Stimulated activated effector memory CD8-positive, alpha-beta T cell treated with anti-CD3 and anti-CD28 coated beads, Interleukin-12 subunit alpha, Interleukin-12 subunit beta, amount 100 ng/mL, for 72 hours (primary cell): Measurements from ENCODE around the gene PRND.

Source experiments
- ATAC-seq: fragments of 150-1000 bp; cut with Tn5 transposase; 2 replicates; pipeline ENCODE4 v1.10.0; 2021
- DNase-seq, 2 donors: peaks; one replicate each; pipeline ENCODE4 v3.0.0; 2021 to 2022; ENCODE audit warnings: low spot score in 2 of 2
- H3K27ac Mint-ChIP-seq: one replicate; pipeline ENCODE4 v1.8.0; 2022; ENCODE audit warnings: mild to moderate bottlenecking, mixed read lengths
- H3K36me3 Mint-ChIP-seq: one replicate; pipeline ENCODE4 v1.8.0; 2022; ENCODE audit warnings: mild to moderate bottlenecking, mixed read lengths
- H3K4me1 Mint-ChIP-seq: one replicate; pipeline ENCODE4 v1.8.0; 2022; ENCODE audit warnings: mixed read lengths
- H3K4me3 Mint-ChIP-seq: one replicate; pipeline ENCODE4 v1.8.0; 2022; ENCODE audit warnings: mild to moderate bottlenecking, mixed read lengths
- H3K9me3 Mint-ChIP-seq: one replicate; pipeline ENCODE4 v1.8.0; 2022; ENCODE audit warnings: mixed read lengths

Gene PRND

GRCh38 chr20:4774207-4774606, 52.5 kb downstream of the PRND start:
- H3K27ac Mint-ChIP-seq: no peak overlapping the region
- DNase-seq (no peak), ATAC-seq (no peak)

GRCh38 chr20:4775322-4776078, 53.8 kb downstream of the PRND start:
- no peak overlapping the region for H3K4me3 Mint-ChIP-seq
- no peak for DNase-seq
- H3K9me3 Mint-ChIP-seq: peaks cover 18% of the 10 kb centered on the region

More at GRCh38 chr20:4774207-4774606, 52.5 kb downstream of the PRND start:
- Mint-ChIP-seq H3K36me3 (no peaks in the 10 kb centered on the region), H3K4me1 (no peaks in the 10 kb centered on the region), H3K9me3 (peaks cover 18% of the 10 kb centered on the region), H3K4me3 (no peak overlapping the region)

GRCh38 chr20:4776079-4776630, 54.4 kb downstream of the PRND start:
- Mint-ChIP-seq H3K27ac (peak overlapping the region; percentile 17), H3K4me1 (no peaks in the 10 kb centered on the region), H3K9me3 (peaks cover 14% of the 10 kb centered on the region), H3K36me3 (no peaks in the 10 kb centered on the region), H3K4me3 (no peak overlapping the region)
- ATAC-seq (no peak), DNase-seq (no peak)

More at GRCh38 chr20:4775322-4776078, 53.8 kb downstream of the PRND start:
- Mint-ChIP-seq H3K27ac (no peak overlapping the region), H3K4me1 (no peaks in the 10 kb centered on the region), H3K36me3 (no peaks in the 10 kb centered on the region)
- ATAC-seq: no peak
